Measurements from ENCODE around the gene HSPB3. TPM values are rescaled to one million over a fixed set of nuclear protein-coding genes. Genes with fewer than 3 reads are reported as not detected.
"Not testable (repeated sequence)": the region's sequence is repeated elsewhere in the genome, so short reads cannot be mapped to it uniquely, and the experiment has no call there.

HSPB3 gene
- total RNA-seq, 2 donors from 2014 or later = 1.7 to 4.1 TPM

- intact Hi-C loops (cut with DNase I) = no loop called here
- Histone ChIP-seq H3K36me3 (no peaks in the 10 kb centered on the region), H3K4me1 (replicated peaks) (no peaks in the 10 kb centered on the region), H3K4me3 (no peak overlapping the region), H3K27me3 (replicated peaks; ENCODE audit: insufficient read depth) (no peaks in the 10 kb centered on the region), H3K27ac (no peak overlapping the region), H3K9me3 (no peaks in the 10 kb centered on the region)
- no peak for DNase-seq (ENCODE audit: low spot score)
- 93% methylated on average over 1 of the region's 1 CpG for WGBS
- TF ChIP-seq POLR2A (IDR thresholded peaks at IDR 0.05) = no peak
- no peak for TF ChIP-seq CTCF (IDR thresholded peaks at IDR 0.05)
- no peak for TF ChIP-seq POLR2AphosphoS5 (IDR thresholded peaks at IDR 0.05)
Measured at GRCh38 chr5:54426209-54426608, 29.3 kb upstream of the HSPB3 start.

- intact Hi-C loops (cut with DNase I); DNase-seq (ENCODE audit: low spot score); H3K4me1 ChIP-seq (replicated peaks); H3K9me3 ChIP-seq; H3K27me3 ChIP-seq (replicated peaks; ENCODE audit: insufficient read depth); H3K27ac ChIP-seq; H3K36me3 ChIP-seq; H3K4me3 ChIP-seq: not testable (repeated sequence)
- 100% methylated on average over 2 of the region's 2 CpGs for WGBS
Measured at GRCh38 chr5:54434650-54435049, 20.8 kb upstream of the HSPB3 start.

GRCh38 chr5:54438620-54439389, 16.7 kb upstream of the HSPB3 start:
- WGBS = 65% methylated on average over 7 of the region's 7 CpGs
- Histone ChIP-seq H3K36me3 (no peaks in the 10 kb centered on the region), H3K27me3 (replicated peaks; ENCODE audit: insufficient read depth) (no peaks in the 10 kb centered on the region), H3K9me3 (no peaks in the 10 kb centered on the region), H3K27ac (no peak overlapping the region), H3K4me3 (no peak overlapping the region), H3K4me1 (replicated peaks) (no peaks in the 10 kb centered on the region)
- intact Hi-C loops (cut with DNase I) = no loop called here
- no peak for TF ChIP-seq POLR2A (IDR thresholded peaks at IDR 0.05)
- no peak for TF ChIP-seq CTCF (IDR thresholded peaks at IDR 0.05)
- TF ChIP-seq POLR2AphosphoS5 (IDR thresholded peaks at IDR 0.05) = no peak
- no peak for DNase-seq (ENCODE audit: low spot score)

- Histone ChIP-seq H3K27me3 (replicated peaks; ENCODE audit: insufficient read depth) (no peaks in the 10 kb centered on the region), H3K4me1 (replicated peaks) (no peaks in the 10 kb centered on the region), H3K4me3 (no peak overlapping the region), H3K27ac (peak overlapping the region; percentile 30 to 62), H3K9me3 (no peaks in the 10 kb centered on the region), H3K36me3 (no peaks in the 10 kb centered on the region)
- intact Hi-C loops (cut with DNase I) = no loop called here
- DNase-seq (ENCODE audit: low spot score) = peak; percentile 54
- 30% methylated on average over 6 of the region's 6 CpGs for WGBS
- peak; percentile 77 for TF ChIP-seq POLR2AphosphoS5 (IDR thresholded peaks at IDR 0.05)
- no peak for TF ChIP-seq POLR2A (IDR thresholded peaks at IDR 0.05)
Measured at GRCh38 chr5:54440456-54440893, 15.0 kb upstream of the HSPB3 start.

- 47% methylated on average over 1 of the region's 1 CpG for WGBS
- Histone ChIP-seq H3K4me3 (no peak overlapping the region), H3K9me3 (no peaks in the 10 kb centered on the region), H3K27me3 (replicated peaks; ENCODE audit: insufficient read depth) (no peaks in the 10 kb centered on the region), H3K36me3 (no peaks in the 10 kb centered on the region), H3K27ac (no peak overlapping the region), H3K4me1 (replicated peaks) (no peaks in the 10 kb centered on the region)
- intact Hi-C loops (cut with DNase I) = no loop called here
- no peak for DNase-seq (ENCODE audit: low spot score)
- TF ChIP-seq CTCF (IDR thresholded peaks at IDR 0.05) (no peak), POLR2AphosphoS5 (IDR thresholded peaks at IDR 0.05) (no peak), POLR2A (IDR thresholded peaks at IDR 0.05) (no peak)
Measured at GRCh38 chr5:54442271-54442670, 13.2 kb upstream of the HSPB3 start.

GRCh38 chr5:54443270-54443669, 12.2 kb upstream of the HSPB3 start:
- intact Hi-C loops (cut with DNase I) = no loop called here
- DNase-seq (ENCODE audit: low spot score) = no peak
- H3K9me3 ChIP-seq = no peaks in the 10 kb centered on the region

More at GRCh38 chr5:54443270-54443669, 12.2 kb upstream of the HSPB3 start:
- TF ChIP-seq POLR2AphosphoS5 (IDR thresholded peaks at IDR 0.05) = no peak
- no peak for TF ChIP-seq POLR2A (IDR thresholded peaks at IDR 0.05)
- TF ChIP-seq CTCF (IDR thresholded peaks at IDR 0.05) = no peak
- Histone ChIP-seq H3K4me3 (no peak overlapping the region), H3K4me1 (replicated peaks) (no peaks in the 10 kb centered on the region), H3K27me3 (replicated peaks; ENCODE audit: insufficient read depth) (no peaks in the 10 kb centered on the region), H3K36me3 (no peaks in the 10 kb centered on the region), H3K27ac (no peak overlapping the region)

Data from prostate gland (tissue), 2 donors.